HCT116 (cell line): Measurements from ENCODE around the gene C22orf39. TPM values are rescaled to one million over a fixed set of nuclear protein-coding genes. Genes with fewer than 3 reads are reported as not detected.

Experiments used
- ATAC-seq: fragments of 200-7000 bp; cut with Tn5 transposase; 2 replicates; pipeline ENCODE4 v1.9.1; 2020; ENCODE audit warnings: mild to moderate bottlenecking, moderate library complexity
- BruUV-seq: library from RNA; stranded (reverse); fragments of 400-500 nt; replicated peaks from 2 replicates; lab custom pipeline; 2021; lab: Mats Ljungman, UMichigan
- CTCF ChIA-PET: fragments of 300-600 bp; sonication (Branson Sonifier 250); formaldehyde crosslinking; loops from one replicate; lab custom pipeline; 2021; ENCODE audit warnings: antibody characterized with exemption; lab: Charles Lee
- POLR2A ChIA-PET: fragments of 300-600, 350-600 bp; sonication (Branson Sonifier 250); formaldehyde crosslinking; loops from one replicate; lab custom pipeline; 2021; ENCODE audit warnings: antibody characterized with exemption; lab: Charles Lee
- RAD21 ChIA-PET, 2 experiments: fragments of 300-600 bp; sonication (Branson Sonifier 250); formaldehyde crosslinking; loops; one replicate each; lab custom pipeline; 2023; ENCODE audit warnings: low total read pairs in 2 of 2; ENCODE audit not compliant: uncharacterized antibody in 2 of 2, unreplicated experiment in 2 of 2, low non-redundant PET in 1 of 2; lab: Charles Lee
- DNase-seq: peaks from one replicate; pipeline ENCODE4 v3.0.0-alpha.2; 2010; ENCODE audit warnings: low read depth, low spot score
- H2AFZ ChIP-seq: fragments of 200-600 bp; shearing (Covaris generic), sonication (generic); 2 replicates; pipeline ENCODE4 v1.6.1; 2017; ENCODE audit warnings: low read depth, mixed run types, mixed read lengths, antibody characterized with exemption, low read length; ENCODE audit not compliant: poor library complexity, severe bottlenecking
- H3K27ac ChIP-seq: 2 replicates; pipeline ENCODE4 v1.5.1; 2012; ENCODE audit warnings: low read depth, low read length
- H3K27me3 ChIP-seq: fragments of 200-600 bp; sonication (generic); 2 replicates; pipeline ENCODE4 v1.6.1; 2016; ENCODE audit warnings: mixed run types, low read length, mixed read lengths; ENCODE audit not compliant: insufficient read depth
- H3K36me3 ChIP-seq, 2 experiments: fragments of 200-500 bp in 1 of 2; fragments of 200-600 bp in 1 of 2; sonication (Bioruptor generic) in 1 of 2; sonication (generic) in 1 of 2; 2 replicates each; pipeline versions ENCODE4 v1.5.1 to v1.6.1; 2014 to 2016; ENCODE audit warnings: low read length in 2 of 2, inconsistent platforms in 1 of 2, mixed read lengths in 1 of 2, mixed run types in 1 of 2; ENCODE audit not compliant: insufficient read depth in 2 of 2, control insufficient read depth in 1 of 2
- H3K4me1 ChIP-seq, 2 experiments: fragments of 200-600 bp in 1 of 2; sonication (generic) in 1 of 2; 2 replicates each; pipeline versions ENCODE4 v1.5.1 to v1.6.1; 2012 to 2017; ENCODE audit warnings: low read length in 2 of 2, inconsistent platforms in 1 of 2, mild to moderate bottlenecking in 1 of 2, mixed read lengths in 1 of 2, mixed run types in 1 of 2, moderate library complexity in 1 of 2; ENCODE audit not compliant: insufficient read depth in 2 of 2, control insufficient read depth in 1 of 2
- H3K4me2 ChIP-seq: fragments of 200-600 bp; sonication (generic); 2 replicates; pipeline ENCODE4 v1.6.1; 2017; ENCODE audit warnings: mixed run types, low read length, mixed read lengths
- H3K4me3 ChIP-seq, 2 experiments: fragments of 200-600 bp in 1 of 2; sonication (generic) in 1 of 2; replicated peaks in 1 of 2; 2 replicates each; pipeline ENCODE4 v1.5.1; 2011 to 2016; ENCODE audit warnings: low read length in 2 of 2, control low read depth in 1 of 2, low read depth in 1 of 2, mild to moderate bottlenecking in 1 of 2, mixed read lengths in 1 of 2, mixed run types in 1 of 2
- H3K79me2 ChIP-seq: fragments of 200-600 bp; sonication (generic); 2 replicates; pipeline ENCODE4 v1.6.1; 2017; ENCODE audit warnings: mild to moderate bottlenecking, mixed run types, low read length, moderate library complexity, mixed read lengths; ENCODE audit not compliant: insufficient read depth
- H3K9ac ChIP-seq: fragments of 200-600 bp; sonication (generic); 2 replicates; pipeline ENCODE4 v1.6.1; 2016; ENCODE audit warnings: low read length, mixed read lengths
- H3K9me2 ChIP-seq: fragments of 200-600 bp; sonication (generic), shearing (Covaris generic); 2 replicates; pipeline ENCODE4 v1.6.1; 2017; ENCODE audit warnings: mixed run types, mild to moderate bottlenecking, moderate library complexity; ENCODE audit not compliant: insufficient read depth
- H3K9me3 ChIP-seq, 2 experiments: fragments of 200-500 bp in 1 of 2; fragments of 200-600 bp in 1 of 2; sonication (Bioruptor generic) in 1 of 2; sonication (generic) in 1 of 2; 2 replicates each; pipeline ENCODE4 v1.6.1; 2014 to 2017; ENCODE audit warnings: low read length in 2 of 2, mixed read lengths in 2 of 2, inconsistent platforms in 1 of 2, low read depth in 1 of 2, mild to moderate bottlenecking in 1 of 2, mixed run types in 1 of 2, moderate library complexity in 1 of 2; ENCODE audit not compliant: control insufficient read depth in 1 of 2, insufficient read depth in 1 of 2
- H4K20me1 ChIP-seq: fragments of 200-600 bp; sonication (generic), shearing (Covaris generic); 2 replicates; pipeline ENCODE4 v1.6.1; 2017; ENCODE audit warnings: mixed run types, mild to moderate bottlenecking, moderate library complexity; ENCODE audit not compliant: insufficient read depth
- CBX3 ChIP-seq: IDR thresholded peaks from 2 replicates; pipeline ENCODE4 v1.6.1; 2012; ENCODE audit warnings: low read depth
- CEBPB ChIP-seq: IDR thresholded peaks from 2 replicates; pipeline ENCODE4 v1.6.1; 2012; ENCODE audit warnings: low read depth
- EGR1 ChIP-seq: IDR thresholded peaks from 2 replicates; pipeline ENCODE4 v1.6.1; 2012; ENCODE audit warnings: low read depth
- ELF1 ChIP-seq: IDR thresholded peaks from 2 replicates; pipeline ENCODE4 v1.6.1; 2012; ENCODE audit warnings: low read depth, borderline replicate concordance
- EZH2phosphoT487 ChIP-seq: fragments of 200-600 bp; IDR thresholded peaks from 2 replicates; pipeline ENCODE4 v1.6.1; 2018; ENCODE audit warnings: antibody characterized with exemption, borderline replicate concordance
- FOSL1 ChIP-seq: IDR thresholded peaks from 2 replicates; pipeline ENCODE4 v1.6.1; 2012; ENCODE audit warnings: low read depth
- JUND ChIP-seq: IDR thresholded peaks from 2 replicates; pipeline ENCODE4 v1.6.1; 2012
- POLR2A ChIP-seq: IDR thresholded peaks from 2 replicates; pipeline ENCODE4 v1.7.0; 2011; ENCODE audit warnings: borderline replicate concordance; ENCODE audit not compliant: insufficient read depth, insufficient read length; ENCODE audit errors: extremely low read depth
- POLR2AphosphoS5 ChIP-seq: IDR thresholded peaks from 2 replicates; pipeline ENCODE4 v1.6.1; 2011; ENCODE audit warnings: mild to moderate bottlenecking, low read depth, low read length, moderate library complexity
- RAD21 ChIP-seq: IDR thresholded peaks from 2 replicates; pipeline ENCODE4 v1.6.1; 2012; ENCODE audit warnings: low read depth, mild to moderate bottlenecking
- SIN3A ChIP-seq: IDR thresholded peaks from 2 replicates; pipeline ENCODE4 v1.6.1; 2012; ENCODE audit warnings: low read depth
- SP1 ChIP-seq: IDR thresholded peaks from 2 replicates; pipeline ENCODE4 v1.6.1; 2012; ENCODE audit warnings: low read depth
- SRF ChIP-seq: IDR thresholded peaks from 2 replicates; pipeline ENCODE4 v1.6.1; 2012; ENCODE audit warnings: low read depth
- YY1 ChIP-seq: IDR thresholded peaks from 2 replicates; pipeline ENCODE4 v1.6.1; 2011; ENCODE audit warnings: low read length, low read depth, moderate library complexity, mild to moderate bottlenecking; ENCODE audit not compliant: insufficient replicate concordance; ENCODE audit errors: extremely low read depth
- ZFX ChIP-seq: fragments of 450-650 bp; IDR thresholded peaks from 2 replicates; pipeline ENCODE4 v1.6.1; 2017
- intact Hi-C: fragments of 100-400 bp; cut with micrococcal nuclease; formaldehyde crosslinking; loops from 2 replicates; pipeline ENCODE4 v1.10.0; 2022
- total RNA-seq: library from RNA; stranded (reverse); gene quantifications from one replicate; pipeline ENCODE4 v1.2.1, GENCODE V29; 2021; ENCODE audit not compliant: unreplicated experiment
- TF ChIP-seq, protein P1 (sequence below): IDR thresholded peaks from 2 replicates; pipeline ENCODE4 v1.6.1; 2012
- TF ChIP-seq, protein P2 (sequence below): IDR thresholded peaks from 2 replicates; pipeline ENCODE4 v1.6.1; 2012; ENCODE audit warnings: low read depth
- TF ChIP-seq, protein P3 (sequence below): IDR thresholded peaks from 2 replicates; pipeline ENCODE4 v1.6.1; 2011; ENCODE audit warnings: mild to moderate bottlenecking, low read length, moderate library complexity; ENCODE audit not compliant: insufficient replicate concordance; ENCODE audit errors: extremely low read depth
- TF ChIP-seq, protein P4 (sequence below), 3 experiments: fragments of 200-600 bp in 1 of 3; sonication (generic) in 1 of 3; IDR thresholded peaks in 2 of 3; conservative IDR thresholded peaks in 1 of 3; 2 replicates each; pipeline ENCODE4 v1.5.1; 2012 to 2017; ENCODE audit warnings: low read depth in 2 of 3, low read length in 2 of 3, antibody characterized with exemption in 1 of 3, borderline replicate concordance in 1 of 3, control low read depth in 1 of 3, mild to moderate bottlenecking in 1 of 3, mixed read lengths in 1 of 3, mixed run types in 1 of 3, moderate library complexity in 1 of 3; ENCODE audit not compliant: insufficient read depth in 1 of 3
- TF ChIP-seq, protein P5 (sequence below): IDR thresholded peaks from 2 replicates; pipeline ENCODE4 v1.6.1; 2012

The C22orf39 gene
- total RNA-seq, 1 experiment from 2014 or later, result 17.7 TPM

DNA sequence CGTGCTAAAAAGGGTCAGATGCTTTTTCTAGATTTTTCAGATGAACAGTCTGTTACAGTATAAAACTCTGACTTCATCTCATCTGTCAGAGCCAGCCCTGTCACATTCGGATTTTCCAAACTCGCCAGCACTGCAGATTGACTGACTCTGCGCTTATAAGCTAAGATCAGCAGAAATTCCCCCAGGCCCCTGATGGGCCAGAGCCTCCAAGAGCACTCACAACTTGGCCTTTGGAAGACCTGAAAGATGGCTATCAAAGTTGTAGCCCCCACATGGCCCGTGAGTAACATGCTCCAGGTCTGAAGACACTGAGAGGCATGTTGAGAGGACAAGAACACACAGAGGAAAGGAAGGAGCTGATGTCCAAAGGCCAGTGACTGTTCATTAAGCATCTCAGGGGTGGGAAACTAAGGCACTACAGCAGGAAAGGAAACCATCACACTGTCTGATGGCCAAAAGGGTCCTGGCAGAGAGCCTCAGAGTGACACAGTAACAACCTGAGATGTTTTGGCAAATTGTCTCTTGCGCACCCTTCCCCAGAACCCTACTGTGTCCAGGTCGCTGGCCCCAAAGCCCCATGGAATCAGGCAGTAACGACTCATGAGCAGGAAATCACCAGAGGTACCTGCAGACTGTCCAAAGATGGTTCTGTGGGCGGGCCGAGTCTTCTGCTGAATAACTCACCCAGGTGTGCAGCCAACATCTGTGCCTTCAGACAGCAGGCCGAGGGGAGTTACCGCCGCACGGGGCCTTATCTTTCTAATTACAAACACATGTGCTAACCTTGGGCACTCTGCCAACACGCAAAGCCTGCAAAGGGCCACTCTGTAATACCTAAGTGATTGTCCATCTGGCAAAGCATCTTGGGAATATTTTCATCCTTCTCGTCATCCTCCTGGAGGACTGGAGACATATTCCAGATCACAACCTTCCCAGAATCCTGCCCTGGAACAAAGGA lies 39.6 kb downstream of the C22orf39 start:
- no peak for ATAC-seq
- H3K9me2 ChIP-seq, result no peaks in the 10 kb centered on the region
- ChIA-PET CTCF (no interaction called here), RAD21 (no interaction called here), POLR2A (no interaction called here)
- no peak for DNase-seq
- no peak overlapping the region for H3K4me2 ChIP-seq
- no peaks in the 10 kb centered on the region for H4K20me1 ChIP-seq
- H3K79me2 ChIP-seq, result peaks cover 31% of the 10 kb centered on the region
- H3K4me1 ChIP-seq, result peaks cover 0 to 10% of the 10 kb centered on the region in 2 experiments; a peak in 2 of 4 replicates
- TF ChIP-seq SIN3A (no peak), EZH2phosphoT487 (no peak), JUND (no peak), SRF (no peak), POLR2A (no peak), POLR2AphosphoS5 (no peak), CEBPB (no peak), FOSL1 (no peak), EGR1 (no peak), SP1 (no peak), ELF1 (no peak), YY1 (no peak), RAD21 (no peak), ZFX (no peak), CBX3 (no peak)
- TF ChIP-seq, protein P1, sequence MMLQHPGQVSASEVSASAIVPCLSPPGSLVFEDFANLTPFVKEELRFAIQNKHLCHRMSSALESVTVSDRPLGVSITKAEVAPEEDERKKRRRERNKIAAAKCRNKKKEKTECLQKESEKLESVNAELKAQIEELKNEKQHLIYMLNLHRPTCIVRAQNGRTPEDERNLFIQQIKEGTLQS, result no peak
- TF ChIP-seq, protein P2, sequence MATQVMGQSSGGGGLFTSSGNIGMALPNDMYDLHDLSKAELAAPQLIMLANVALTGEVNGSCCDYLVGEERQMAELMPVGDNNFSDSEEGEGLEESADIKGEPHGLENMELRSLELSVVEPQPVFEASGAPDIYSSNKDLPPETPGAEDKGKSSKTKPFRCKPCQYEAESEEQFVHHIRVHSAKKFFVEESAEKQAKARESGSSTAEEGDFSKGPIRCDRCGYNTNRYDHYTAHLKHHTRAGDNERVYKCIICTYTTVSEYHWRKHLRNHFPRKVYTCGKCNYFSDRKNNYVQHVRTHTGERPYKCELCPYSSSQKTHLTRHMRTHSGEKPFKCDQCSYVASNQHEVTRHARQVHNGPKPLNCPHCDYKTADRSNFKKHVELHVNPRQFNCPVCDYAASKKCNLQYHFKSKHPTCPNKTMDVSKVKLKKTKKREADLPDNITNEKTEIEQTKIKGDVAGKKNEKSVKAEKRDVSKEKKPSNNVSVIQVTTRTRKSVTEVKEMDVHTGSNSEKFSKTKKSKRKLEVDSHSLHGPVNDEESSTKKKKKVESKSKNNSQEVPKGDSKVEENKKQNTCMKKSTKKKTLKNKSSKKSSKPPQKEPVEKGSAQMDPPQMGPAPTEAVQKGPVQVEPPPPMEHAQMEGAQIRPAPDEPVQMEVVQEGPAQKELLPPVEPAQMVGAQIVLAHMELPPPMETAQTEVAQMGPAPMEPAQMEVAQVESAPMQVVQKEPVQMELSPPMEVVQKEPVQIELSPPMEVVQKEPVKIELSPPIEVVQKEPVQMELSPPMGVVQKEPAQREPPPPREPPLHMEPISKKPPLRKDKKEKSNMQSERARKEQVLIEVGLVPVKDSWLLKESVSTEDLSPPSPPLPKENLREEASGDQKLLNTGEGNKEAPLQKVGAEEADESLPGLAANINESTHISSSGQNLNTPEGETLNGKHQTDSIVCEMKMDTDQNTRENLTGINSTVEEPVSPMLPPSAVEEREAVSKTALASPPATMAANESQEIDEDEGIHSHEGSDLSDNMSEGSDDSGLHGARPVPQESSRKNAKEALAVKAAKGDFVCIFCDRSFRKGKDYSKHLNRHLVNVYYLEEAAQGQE, result no peak
- TF ChIP-seq, protein P3, sequence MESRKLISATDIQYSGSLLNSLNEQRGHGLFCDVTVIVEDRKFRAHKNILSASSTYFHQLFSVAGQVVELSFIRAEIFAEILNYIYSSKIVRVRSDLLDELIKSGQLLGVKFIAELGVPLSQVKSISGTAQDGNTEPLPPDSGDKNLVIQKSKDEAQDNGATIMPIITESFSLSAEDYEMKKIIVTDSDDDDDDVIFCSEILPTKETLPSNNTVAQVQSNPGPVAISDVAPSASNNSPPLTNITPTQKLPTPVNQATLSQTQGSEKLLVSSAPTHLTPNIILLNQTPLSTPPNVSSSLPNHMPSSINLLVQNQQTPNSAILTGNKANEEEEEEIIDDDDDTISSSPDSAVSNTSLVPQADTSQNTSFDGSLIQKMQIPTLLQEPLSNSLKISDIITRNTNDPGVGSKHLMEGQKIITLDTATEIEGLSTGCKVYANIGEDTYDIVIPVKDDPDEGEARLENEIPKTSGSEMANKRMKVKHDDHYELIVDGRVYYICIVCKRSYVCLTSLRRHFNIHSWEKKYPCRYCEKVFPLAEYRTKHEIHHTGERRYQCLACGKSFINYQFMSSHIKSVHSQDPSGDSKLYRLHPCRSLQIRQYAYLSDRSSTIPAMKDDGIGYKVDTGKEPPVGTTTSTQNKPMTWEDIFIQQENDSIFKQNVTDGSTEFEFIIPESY, result no peak
- TF ChIP-seq, protein P4, sequence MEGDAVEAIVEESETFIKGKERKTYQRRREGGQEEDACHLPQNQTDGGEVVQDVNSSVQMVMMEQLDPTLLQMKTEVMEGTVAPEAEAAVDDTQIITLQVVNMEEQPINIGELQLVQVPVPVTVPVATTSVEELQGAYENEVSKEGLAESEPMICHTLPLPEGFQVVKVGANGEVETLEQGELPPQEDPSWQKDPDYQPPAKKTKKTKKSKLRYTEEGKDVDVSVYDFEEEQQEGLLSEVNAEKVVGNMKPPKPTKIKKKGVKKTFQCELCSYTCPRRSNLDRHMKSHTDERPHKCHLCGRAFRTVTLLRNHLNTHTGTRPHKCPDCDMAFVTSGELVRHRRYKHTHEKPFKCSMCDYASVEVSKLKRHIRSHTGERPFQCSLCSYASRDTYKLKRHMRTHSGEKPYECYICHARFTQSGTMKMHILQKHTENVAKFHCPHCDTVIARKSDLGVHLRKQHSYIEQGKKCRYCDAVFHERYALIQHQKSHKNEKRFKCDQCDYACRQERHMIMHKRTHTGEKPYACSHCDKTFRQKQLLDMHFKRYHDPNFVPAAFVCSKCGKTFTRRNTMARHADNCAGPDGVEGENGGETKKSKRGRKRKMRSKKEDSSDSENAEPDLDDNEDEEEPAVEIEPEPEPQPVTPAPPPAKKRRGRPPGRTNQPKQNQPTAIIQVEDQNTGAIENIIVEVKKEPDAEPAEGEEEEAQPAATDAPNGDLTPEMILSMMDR (IDR thresholded peaks at IDR 0.05 in 2 of 3, conservative IDR thresholded peaks at IDR 0.05 in 1 of 3; ENCODE audit: borderline replicate concordance in 1 of 3, insufficient read depth in 1 of 3, low read depth in 2 of 3, low read length in 2 of 3), result no peak
- TF ChIP-seq, protein P5, sequence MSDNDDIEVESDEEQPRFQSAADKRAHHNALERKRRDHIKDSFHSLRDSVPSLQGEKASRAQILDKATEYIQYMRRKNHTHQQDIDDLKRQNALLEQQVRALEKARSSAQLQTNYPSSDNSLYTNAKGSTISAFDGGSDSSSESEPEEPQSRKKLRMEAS, result no peak
- H3K9ac ChIP-seq, result no peak overlapping the region
- H2AFZ ChIP-seq, result no peak overlapping the region
- no TSS peak for BruUV-seq
- H3K27ac ChIP-seq, result no peak overlapping the region
- intact Hi-C loops, result no loop called here
- no peak overlapping the region for H3K4me3 ChIP-seq
- H3K36me3 ChIP-seq, result peaks cover 31 to 32% of the 10 kb centered on the region in 2 experiments; a peak in 3 of 4 replicates
- no peaks in the 10 kb centered on the region for H3K9me3 ChIP-seq
- H3K27me3 ChIP-seq, result no peaks in the 10 kb centered on the region
